HG02981 (cell line): Measurements from ENCODE around the gene PIM3.
A peak's percentile ranks its signal among the peaks of the same experiment; 100 is the strongest.

Source experiments
- ATAC-seq: cut with Tn5 transposase; IDR thresholded peaks from one replicate; pipeline ENCODE4 v1.9.1; 2021; ENCODE audit warnings: mild to moderate bottlenecking, moderate library complexity; ENCODE audit not compliant: unreplicated experiment

PIM3 gene

GRCh38 chr22:49960159-49961004, at the start of gene PIM3:
TSS of gene PIM3 (plus strand) at chr22:49960772. CDS start at chr22:49960948, 176 bp downstream.
- ATAC-seq, result peak; percentile 60

- no peak for ATAC-seq
Measured at GRCh38 chr22:49911881-49912625, 48.5 kb upstream of the PIM3 start.

- no peak for ATAC-seq
Measured at GRCh38 chr22:49913026-49913425, 47.5 kb upstream of the PIM3 start.

- ATAC-seq, result no peak
Measured at GRCh38 chr22:49913446-49913845, 47.1 kb upstream of the PIM3 start.

- ATAC-seq, result no peak
Measured at GRCh38 chr22:49914256-49914655, 46.3 kb upstream of the PIM3 start.

- no peak for ATAC-seq
Measured at GRCh38 chr22:49915610-49916009, 45.0 kb upstream of the PIM3 start.

- ATAC-seq, result no peak
Measured at GRCh38 chr22:49916831-49917230, 43.7 kb upstream of the PIM3 start.

- ATAC-seq, result peak; percentile 89
Measured at GRCh38 chr22:49917974-49918910, 42.3 kb upstream of the PIM3 start, which contains the start of the genes ALG12 and CRELD2. TSS of gene ALG12 (minus strand) at chr22:49918438. CDS start at chr22:49913765, 4,673 bp downstream. TSS of gene CRELD2 (plus strand) at chr22:49918634. CDS start at chr22:49918770, 136 bp downstream.

- ATAC-seq, result no peak
Measured at GRCh38 chr22:49918911-49919881, 41.4 kb upstream of the PIM3 start.

- ATAC-seq, result no peak
Measured at GRCh38 chr22:49920859-49921258, 39.7 kb upstream of the PIM3 start.

- no peak for ATAC-seq
Measured at GRCh38 chr22:49921508-49922278, 38.9 kb upstream of the PIM3 start.

- no peak for ATAC-seq
Measured at GRCh38 chr22:49922484-49922883, 38.1 kb upstream of the PIM3 start.

- no peak for ATAC-seq
Measured at GRCh38 chr22:49922926-49923325, 37.6 kb upstream of the PIM3 start.

GRCh38 chr22:49923445-49923844, 37.1 kb upstream of the PIM3 start:
- no peak for ATAC-seq

GRCh38 chr22:49924113-49924833, 36.3 kb upstream of the PIM3 start:
- ATAC-seq, result no peak

GRCh38 chr22:49925525-49926128, 34.9 kb upstream of the PIM3 start:
- ATAC-seq, result no peak

- no peak for ATAC-seq
Measured at GRCh38 chr22:49926916-49927315, 33.7 kb upstream of the PIM3 start.
